GM06990 (cell line): ENCODE results near the gene GMFB.
A peak's percentile ranks its signal among the peaks of the same experiment; 100 is the strongest.
"Not testable (repeated sequence)": the region's sequence is repeated elsewhere in the genome, so short reads cannot be mapped to it uniquely, and the experiment has no call there.

Experiments used
- DNase-seq: peaks from one replicate; pipeline ENCODE4 v3.0.0-alpha.2; 2011; ENCODE audit not compliant: insufficient read length; ENCODE audit errors: extremely low read depth
- H3K27me3 ChIP-seq: replicated peaks from 2 replicates; pipeline ENCODE4 v1.6.0; 2011; ENCODE audit warnings: low read length; ENCODE audit not compliant: control insufficient read depth, insufficient read depth
- H3K36me3 ChIP-seq: 2 replicates; pipeline ENCODE4 v1.5.1; 2011; ENCODE audit warnings: low read length; ENCODE audit not compliant: control insufficient read depth, insufficient read depth
- H3K4me3 ChIP-seq: replicated peaks from 2 replicates; pipeline ENCODE4 v1.5.1; 2011; ENCODE audit warnings: low read depth, mild to moderate bottlenecking, control low read depth, low read length
- TF ChIP-seq, protein P1 (sequence below): IDR thresholded peaks from 2 replicates; pipeline ENCODE4 v1.5.1; 2011; ENCODE audit warnings: low read length, control low read depth, mild to moderate bottlenecking, inconsistent platforms; ENCODE audit not compliant: insufficient read depth, poor library complexity, severe bottlenecking

Gene GMFB

DNA sequence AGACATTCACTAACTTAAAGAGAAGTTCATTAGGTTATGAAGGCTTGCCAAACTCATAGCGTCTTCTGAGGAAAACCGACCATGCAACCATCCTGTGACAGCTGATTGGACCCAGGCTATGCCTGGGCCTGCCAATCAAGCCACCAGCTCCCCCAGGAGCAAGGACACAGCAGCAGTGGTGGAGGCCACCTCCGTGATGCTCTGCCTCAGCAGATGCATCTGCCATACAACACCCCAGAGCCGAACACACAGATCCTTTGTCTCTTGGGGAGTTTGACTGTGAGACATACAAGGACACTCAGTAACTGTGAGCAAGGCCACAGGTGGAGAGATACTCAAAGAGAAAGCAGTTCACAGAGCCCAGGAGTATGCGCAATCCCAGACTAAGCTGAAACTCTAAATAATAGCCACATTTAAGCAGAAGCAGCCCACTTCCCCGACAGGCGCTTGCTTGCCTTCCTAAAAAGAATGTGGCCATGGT lies 37.6 kb downstream of the GMFB start:
- DNase-seq, result no peak
- TF ChIP-seq, protein P1, sequence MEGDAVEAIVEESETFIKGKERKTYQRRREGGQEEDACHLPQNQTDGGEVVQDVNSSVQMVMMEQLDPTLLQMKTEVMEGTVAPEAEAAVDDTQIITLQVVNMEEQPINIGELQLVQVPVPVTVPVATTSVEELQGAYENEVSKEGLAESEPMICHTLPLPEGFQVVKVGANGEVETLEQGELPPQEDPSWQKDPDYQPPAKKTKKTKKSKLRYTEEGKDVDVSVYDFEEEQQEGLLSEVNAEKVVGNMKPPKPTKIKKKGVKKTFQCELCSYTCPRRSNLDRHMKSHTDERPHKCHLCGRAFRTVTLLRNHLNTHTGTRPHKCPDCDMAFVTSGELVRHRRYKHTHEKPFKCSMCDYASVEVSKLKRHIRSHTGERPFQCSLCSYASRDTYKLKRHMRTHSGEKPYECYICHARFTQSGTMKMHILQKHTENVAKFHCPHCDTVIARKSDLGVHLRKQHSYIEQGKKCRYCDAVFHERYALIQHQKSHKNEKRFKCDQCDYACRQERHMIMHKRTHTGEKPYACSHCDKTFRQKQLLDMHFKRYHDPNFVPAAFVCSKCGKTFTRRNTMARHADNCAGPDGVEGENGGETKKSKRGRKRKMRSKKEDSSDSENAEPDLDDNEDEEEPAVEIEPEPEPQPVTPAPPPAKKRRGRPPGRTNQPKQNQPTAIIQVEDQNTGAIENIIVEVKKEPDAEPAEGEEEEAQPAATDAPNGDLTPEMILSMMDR, result no peak
- H3K4me3 ChIP-seq, result no peak overlapping the region
- no peaks in the 10 kb centered on the region for H3K36me3 ChIP-seq
- no peaks in the 10 kb centered on the region for H3K27me3 ChIP-seq

DNA sequence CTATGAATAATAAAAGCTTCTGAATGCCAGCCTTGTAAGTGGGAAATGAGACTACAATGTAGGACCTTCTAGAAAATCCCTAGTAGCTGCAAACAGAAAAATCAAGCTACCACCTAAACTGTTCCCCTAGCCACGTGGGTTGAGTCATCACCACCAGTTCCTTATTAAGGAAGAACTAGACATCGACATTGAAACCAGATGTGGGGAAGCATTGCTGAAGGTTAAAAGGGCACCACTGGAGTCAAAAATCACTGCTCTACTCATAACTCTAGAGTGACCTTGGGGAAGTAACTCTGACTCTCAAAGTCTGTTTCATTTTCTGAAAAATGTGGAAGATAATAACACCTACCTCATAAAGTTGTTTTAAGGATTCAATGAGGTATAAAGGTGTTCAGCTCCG lies 38.2 kb downstream of the GMFB start:
- H3K27me3 ChIP-seq, result no peaks in the 10 kb centered on the region
- peak; percentile 27 for DNase-seq
- TF ChIP-seq, protein P1, result no peak
- H3K4me3 ChIP-seq, result no peak overlapping the region
- no peaks in the 10 kb centered on the region for H3K36me3 ChIP-seq

DNA sequence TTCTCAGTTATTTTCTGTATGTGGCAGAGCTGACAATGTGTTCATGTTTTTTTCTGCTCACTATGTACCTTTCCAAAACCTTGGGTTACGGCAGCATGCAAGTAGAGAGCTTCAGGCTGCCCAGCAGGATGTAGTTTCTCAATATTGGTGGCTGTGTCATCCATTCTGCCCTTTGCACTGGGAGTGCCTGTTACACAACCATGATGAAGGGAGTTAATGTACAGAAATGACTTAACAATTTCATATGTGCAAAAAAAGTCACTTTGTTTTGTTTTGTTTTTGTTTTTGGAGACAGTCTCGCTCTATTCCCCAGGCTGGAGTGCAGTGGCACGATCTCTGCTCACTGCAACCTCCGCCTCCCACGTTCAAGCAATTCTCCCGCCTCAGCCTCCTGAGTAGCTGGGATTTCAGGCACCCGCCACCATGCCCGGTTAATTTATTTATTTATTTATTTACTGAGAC lies 41.5 kb downstream of the GMFB start:
- no peaks in the 10 kb centered on the region for H3K36me3 ChIP-seq
- H3K27me3 ChIP-seq, result no peaks in the 10 kb centered on the region; the same call in 1 of the 2 replicates
- TF ChIP-seq, protein P1, result no peak
- no peak overlapping the region for H3K4me3 ChIP-seq
- no peak for DNase-seq

DNA sequence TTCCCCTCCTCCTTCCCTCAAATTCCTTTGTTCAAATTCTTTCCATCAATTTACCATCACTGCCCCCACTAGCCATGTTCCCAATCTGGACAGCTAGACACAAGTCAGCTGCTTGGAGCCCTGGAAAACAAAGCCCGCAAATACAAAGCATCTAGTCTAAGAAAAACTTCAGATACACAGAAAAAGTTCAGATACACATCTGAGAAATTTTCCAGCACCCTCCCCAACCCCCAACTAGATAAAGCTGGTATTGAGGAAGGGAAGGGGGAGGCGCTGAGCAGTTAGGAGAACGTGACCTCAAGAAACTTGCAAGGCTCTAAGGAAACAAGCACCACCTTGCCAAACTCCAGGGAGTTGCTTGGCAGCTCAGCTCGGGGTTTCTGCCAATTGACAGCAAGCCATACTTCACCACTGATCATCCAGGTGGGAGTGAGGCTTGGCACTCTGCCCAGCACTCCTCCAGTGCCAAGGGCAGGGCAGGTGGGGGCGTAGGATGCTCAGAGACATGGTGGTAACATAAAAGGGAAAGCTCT lies 42.6 kb downstream of the GMFB start:
- no peak for DNase-seq
- Histone ChIP-seq H3K27me3 (no peaks in the 10 kb centered on the region; the same call in 1 of the 2 replicates), H3K4me3 (no peak overlapping the region), H3K36me3 (no peaks in the 10 kb centered on the region)
- TF ChIP-seq, protein P1, result no peak

DNA sequence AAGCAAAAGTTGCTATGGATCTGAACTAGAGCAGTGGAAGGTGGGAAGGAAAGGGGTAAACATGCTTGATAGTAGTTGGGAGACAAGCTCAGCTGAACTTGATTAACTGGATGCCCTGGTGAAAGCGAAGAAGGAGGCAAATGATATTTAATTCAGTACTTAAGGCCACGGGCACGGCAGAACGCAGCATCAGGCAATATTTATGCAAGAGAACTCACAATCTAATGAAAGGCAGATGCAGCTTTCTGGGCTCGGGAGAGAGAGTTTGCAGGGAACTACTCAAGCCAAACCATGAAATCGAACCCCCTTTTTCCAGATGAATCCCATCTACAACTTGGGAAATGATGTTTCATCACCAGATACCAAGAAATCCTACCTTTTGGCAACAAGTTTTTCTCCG lies 44.1 kb downstream of the GMFB start:
- Histone ChIP-seq H3K36me3 (no peaks in the 10 kb centered on the region), H3K4me3 (no peak overlapping the region), H3K27me3 (no peaks in the 10 kb centered on the region; the same call in 1 of the 2 replicates)
- TF ChIP-seq, protein P1, result no peak
- no peak for DNase-seq

DNA sequence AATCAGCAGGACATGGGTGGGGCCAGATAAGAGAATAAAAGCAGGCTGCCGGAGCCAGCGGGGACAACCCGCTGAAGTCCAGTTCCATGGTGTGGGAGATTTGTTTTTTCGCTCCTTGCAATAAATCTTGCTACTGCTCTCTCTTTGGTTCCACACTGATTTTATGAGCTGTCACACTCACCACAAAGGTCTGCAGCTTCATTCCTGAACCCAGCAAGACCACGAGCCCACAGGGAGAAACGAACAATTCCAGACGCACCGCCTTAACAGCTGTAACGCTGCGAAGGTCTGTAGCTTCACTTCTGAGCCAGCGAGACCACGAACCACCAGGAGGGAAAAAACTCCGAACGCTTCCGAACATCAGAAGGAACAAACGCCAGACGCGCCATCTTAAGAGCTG lies 44.8 kb downstream of the GMFB start:
- no peak for DNase-seq
- Histone ChIP-seq H3K36me3 (no peaks in the 10 kb centered on the region), H3K4me3 (no peak overlapping the region), H3K27me3 (no peaks in the 10 kb centered on the region; the same call in 1 of the 2 replicates)
- TF ChIP-seq, protein P1, result no peak

DNA sequence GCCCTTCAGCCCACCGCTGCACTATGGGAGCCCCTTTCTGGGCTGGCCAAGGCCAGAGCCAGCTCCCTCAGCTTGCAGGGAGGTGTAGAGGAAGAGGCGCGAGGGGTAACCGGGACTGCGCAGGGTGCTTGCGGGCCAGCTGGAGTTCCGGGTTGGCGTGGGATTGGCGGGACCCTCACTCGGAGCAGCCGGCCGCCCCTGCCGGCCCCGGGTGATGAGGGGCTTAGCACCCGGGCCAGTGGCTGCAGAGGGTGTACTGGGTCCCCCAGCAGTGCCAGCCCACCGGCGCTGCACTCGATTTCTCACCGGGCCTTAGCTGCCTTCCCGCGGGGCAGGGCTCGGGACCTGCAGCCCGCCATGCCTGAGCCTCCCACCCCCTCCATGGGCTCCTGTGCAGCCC lies 45.8 kb downstream of the GMFB start:
- H3K27me3 ChIP-seq, H3K36me3 ChIP-seq, DNase-seq: not testable (repeated sequence)

More for the DNA sequence above, 45.8 kb downstream of the GMFB start:
- H3K4me3 ChIP-seq, result not testable (repeated sequence)
